Adipocyte (in vitro differentiated cells): Measurements from ENCODE around the gene MCM7.
A peak's percentile ranks its signal among the peaks of the same experiment; 100 is the strongest.

Experiments used
- DNase-seq: peaks from one replicate; pipeline ENCODE4 v3.0.0-alpha.2; 2015; ENCODE audit warnings: low read depth
- H3K27me3 ChIP-seq: replicated peaks from 2 replicates; pipeline ENCODE4 v1.7.0; 2013; ENCODE audit warnings: mild to moderate bottlenecking, low read length, moderate library complexity; ENCODE audit not compliant: control insufficient read depth, insufficient read depth
- H3K36me3 ChIP-seq: 2 replicates; pipeline ENCODE4 v1.7.0; 2013; ENCODE audit warnings: low read length, mild to moderate bottlenecking, moderate library complexity; ENCODE audit not compliant: control insufficient read depth, insufficient read depth, severe bottlenecking
- H3K4me1 ChIP-seq: 2 replicates; pipeline ENCODE4 v1.7.0; 2013; ENCODE audit warnings: mild to moderate bottlenecking, low read length, moderate library complexity; ENCODE audit not compliant: control insufficient read depth, insufficient read depth
- H3K4me3 ChIP-seq: 2 replicates; pipeline ENCODE4 v1.7.0; 2013; ENCODE audit warnings: mild to moderate bottlenecking, low read length, moderate library complexity
- H3K9ac ChIP-seq: 2 replicates; pipeline ENCODE4 v1.7.0; 2013; ENCODE audit warnings: mild to moderate bottlenecking, low read length, moderate library complexity
- H3K9me3 ChIP-seq: 2 replicates; pipeline ENCODE4 v1.7.0; 2013; ENCODE audit warnings: mild to moderate bottlenecking, low read length, moderate library complexity; ENCODE audit not compliant: control insufficient read depth

Gene MCM7

DNA sequence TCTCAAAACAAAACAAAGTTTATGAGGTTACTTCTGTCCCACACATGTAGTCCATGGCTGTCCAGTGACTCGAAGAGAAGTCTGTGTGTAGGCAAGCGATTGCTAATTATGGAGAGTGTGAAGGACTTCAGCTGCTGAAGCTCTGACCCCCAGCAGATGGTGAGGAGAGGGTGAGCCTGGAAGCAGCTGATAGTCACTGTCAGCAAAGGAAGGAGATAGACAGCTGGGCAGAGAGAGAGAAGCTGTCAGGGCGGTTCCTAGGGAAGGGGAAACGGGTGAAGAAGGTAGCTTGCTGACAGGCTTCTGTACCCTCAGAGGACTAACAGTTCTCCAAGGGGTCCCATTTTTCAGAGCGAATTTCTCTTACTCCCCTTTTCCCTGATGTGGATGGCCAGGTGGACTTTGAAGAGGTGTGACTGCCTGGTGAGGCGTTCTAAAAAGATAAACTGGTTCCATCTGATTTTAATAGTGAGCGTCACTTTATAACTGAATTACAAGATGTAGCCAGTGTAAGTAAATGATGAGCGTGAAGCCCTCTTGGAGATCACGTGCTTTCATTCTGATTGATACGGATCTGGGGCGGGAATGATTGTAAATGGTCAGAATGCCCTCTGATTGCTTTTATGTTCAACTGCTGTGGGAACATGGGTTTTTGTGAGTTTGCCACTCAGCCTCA lies 39.5 kb downstream of the MCM7 start:
- DNase-seq = no peak
- Histone ChIP-seq H3K27me3 (no peaks in the 10 kb centered on the region), H3K9me3 (no peaks in the 10 kb centered on the region), H3K36me3 (peaks cover 56% of the 10 kb centered on the region), H3K4me3 (no peak overlapping the region), H3K9ac (no peak overlapping the region), H3K4me1 (peaks cover 11% of the 10 kb centered on the region)

DNA sequence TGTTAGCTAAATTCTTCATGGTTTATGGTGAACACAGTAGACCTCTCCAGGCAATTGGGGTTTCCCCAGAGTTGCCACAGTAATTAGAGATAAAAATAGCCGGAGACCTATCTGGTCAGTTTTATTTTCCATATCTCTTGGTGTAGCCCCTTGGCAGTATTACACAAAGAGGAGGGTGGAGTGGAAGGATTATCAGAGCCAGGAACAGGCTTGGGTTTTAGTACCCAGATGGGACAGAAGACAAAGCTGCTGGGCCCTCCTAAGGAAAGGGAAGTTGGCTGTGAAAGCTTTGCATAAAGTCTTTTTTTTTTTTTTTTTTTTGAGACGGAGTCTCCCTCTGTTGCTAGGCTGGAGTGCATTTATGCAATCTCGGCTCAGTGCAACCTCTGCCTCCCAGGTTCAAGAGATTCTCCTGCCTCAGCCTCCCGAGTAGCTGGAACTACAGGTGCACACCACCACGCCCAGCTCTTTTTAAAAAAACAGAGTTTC lies 41.9 kb downstream of the MCM7 start:
- no peak for DNase-seq
- H3K4me1 ChIP-seq = no peaks in the 10 kb centered on the region
- H3K27me3 ChIP-seq = no peaks in the 10 kb centered on the region
- peaks cover 49% of the 10 kb centered on the region for H3K36me3 ChIP-seq
- H3K9me3 ChIP-seq = no peaks in the 10 kb centered on the region
- no peak overlapping the region for H3K4me3 ChIP-seq
- H3K9ac ChIP-seq = no peak overlapping the region

DNA sequence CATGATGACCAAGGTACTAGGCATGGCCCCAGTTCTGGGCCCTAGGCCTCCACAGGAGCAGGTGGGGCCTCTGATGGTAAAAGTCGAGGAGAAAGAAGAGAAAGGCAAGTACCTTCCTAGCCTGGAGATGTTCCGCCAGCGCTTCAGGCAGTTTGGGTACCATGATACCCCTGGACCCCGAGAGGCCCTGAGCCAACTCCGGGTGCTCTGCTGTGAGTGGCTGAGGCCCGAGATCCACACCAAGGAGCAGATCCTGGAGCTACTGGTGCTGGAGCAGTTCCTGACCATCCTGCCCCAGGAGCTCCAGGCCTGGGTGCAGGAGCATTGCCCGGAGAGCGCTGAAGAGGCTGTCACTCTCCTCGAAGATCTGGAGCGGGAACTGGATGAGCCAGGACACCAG lies 44.2 kb downstream of the MCM7 start:
- Histone ChIP-seq H3K9ac (no peak overlapping the region), H3K9me3 (no peaks in the 10 kb centered on the region), H3K27me3 (no peaks in the 10 kb centered on the region), H3K4me3 (no peak overlapping the region), H3K4me1 (no peaks in the 10 kb centered on the region), H3K36me3 (peaks cover 37% of the 10 kb centered on the region)
- DNase-seq = no peak

DNA sequence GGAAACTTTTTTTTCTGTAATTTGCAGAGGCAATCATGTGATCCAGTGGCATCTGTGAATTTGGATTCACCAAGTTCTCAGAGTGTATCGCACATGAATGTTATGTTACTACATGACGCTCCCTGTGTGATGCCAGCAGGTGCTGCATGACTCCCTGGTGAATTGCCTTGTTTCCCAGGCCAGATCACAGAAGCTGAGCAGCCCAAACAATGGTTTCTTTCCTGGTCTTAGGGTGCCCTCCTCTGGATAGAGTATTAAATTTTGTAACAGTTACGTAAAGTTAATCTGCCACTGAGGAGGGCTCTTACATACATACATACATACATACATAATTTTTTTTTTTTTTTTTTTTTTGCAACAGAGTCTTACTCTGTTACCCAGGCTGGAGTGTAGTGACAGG lies 48.0 kb downstream of the MCM7 start:
- Histone ChIP-seq H3K4me1 (peaks cover 11% of the 10 kb centered on the region), H3K4me3 (no peak overlapping the region), H3K9me3 (no peaks in the 10 kb centered on the region), H3K9ac (no peak overlapping the region), H3K36me3 (peaks cover 16% of the 10 kb centered on the region), H3K27me3 (no peaks in the 10 kb centered on the region)
- peak; percentile 74 for DNase-seq

DNA sequence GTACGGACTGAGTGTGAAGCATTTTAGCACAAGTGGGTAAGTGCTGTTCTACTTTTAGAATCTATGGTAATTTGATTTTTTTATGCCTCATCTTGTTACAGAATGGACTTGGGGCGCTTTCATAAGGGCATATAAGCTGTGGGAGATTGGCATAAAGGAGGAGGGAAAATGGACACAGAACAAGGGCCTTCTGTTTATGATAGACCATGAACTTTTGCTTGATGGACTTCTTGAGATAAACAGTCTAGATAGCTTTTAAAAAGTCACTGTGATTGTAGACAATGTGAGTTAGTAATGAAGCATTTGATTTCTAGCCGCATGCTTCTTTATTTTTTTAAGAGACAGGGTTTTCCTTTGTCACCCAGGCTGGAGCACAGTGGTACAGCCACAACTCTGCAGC lies 49.6 kb downstream of the MCM7 start:
- no peaks in the 10 kb centered on the region for H3K36me3 ChIP-seq
- no peak for DNase-seq
- no peaks in the 10 kb centered on the region for H3K9me3 ChIP-seq
- no peak overlapping the region for H3K4me3 ChIP-seq
- no peaks in the 10 kb centered on the region for H3K27me3 ChIP-seq
- H3K4me1 ChIP-seq = peaks cover 11% of the 10 kb centered on the region
- H3K9ac ChIP-seq = no peak overlapping the region

DNA sequence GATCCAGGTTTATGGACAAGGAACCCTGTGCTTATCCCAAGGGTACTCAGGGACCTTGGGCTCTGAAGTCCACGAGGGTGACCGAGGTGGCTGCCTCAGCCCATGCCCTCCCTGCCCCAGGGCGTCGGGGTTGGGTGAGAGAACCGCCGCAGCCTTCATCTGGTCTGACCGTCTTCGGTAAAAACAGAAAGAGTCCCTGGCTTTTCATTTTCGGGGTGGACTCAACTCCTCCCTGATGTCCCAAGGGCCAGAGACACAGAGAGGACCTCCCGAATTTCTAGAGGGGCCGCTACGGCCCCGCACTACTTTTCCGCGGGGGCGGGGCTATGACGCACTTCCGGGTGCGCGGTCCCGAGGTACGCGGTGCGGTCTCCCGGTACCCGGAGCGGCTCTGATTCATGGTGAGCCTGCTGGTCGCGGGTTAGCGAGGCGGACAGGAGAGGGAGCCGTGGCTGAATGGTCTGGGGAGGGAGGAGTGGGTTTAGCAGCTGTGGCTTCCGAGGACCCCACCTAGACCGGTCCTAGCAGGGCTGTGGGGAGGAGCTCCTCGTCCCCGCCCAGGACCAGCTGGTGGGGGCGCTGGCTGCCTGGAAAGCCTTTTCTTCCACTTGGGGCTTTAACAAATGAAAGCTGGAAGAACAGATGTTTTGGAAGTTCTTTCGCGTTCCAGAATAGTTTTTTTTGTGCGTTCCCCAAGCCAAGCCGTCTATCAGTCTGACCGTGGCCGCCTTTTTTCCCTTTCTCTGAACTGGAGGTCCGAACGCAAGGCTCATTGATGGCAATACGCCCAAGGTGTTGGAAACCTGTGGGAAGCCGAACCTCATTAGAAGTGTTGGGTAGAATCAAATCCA lies 51.5 kb downstream of the MCM7 start, which contains the start of gene ZSCAN21:
Gene ZSCAN21, plus strand, starts transcription at position 334 of the 851 bp plus-strand sequence. CDS start 7,233 bp downstream, outside the sequence.
- Histone ChIP-seq H3K4me3 (peak within 1 kb of the TSS; percentile 97), H3K36me3 (no peaks in the 10 kb centered on the region), H3K4me1 (peaks cover 11% of the 10 kb centered on the region), H3K27me3 (no peaks in the 10 kb centered on the region), H3K9me3 (no peaks in the 10 kb centered on the region), H3K9ac (peak within 1 kb of the TSS; percentile 92)
- DNase-seq = peak; percentile 93

DNA sequence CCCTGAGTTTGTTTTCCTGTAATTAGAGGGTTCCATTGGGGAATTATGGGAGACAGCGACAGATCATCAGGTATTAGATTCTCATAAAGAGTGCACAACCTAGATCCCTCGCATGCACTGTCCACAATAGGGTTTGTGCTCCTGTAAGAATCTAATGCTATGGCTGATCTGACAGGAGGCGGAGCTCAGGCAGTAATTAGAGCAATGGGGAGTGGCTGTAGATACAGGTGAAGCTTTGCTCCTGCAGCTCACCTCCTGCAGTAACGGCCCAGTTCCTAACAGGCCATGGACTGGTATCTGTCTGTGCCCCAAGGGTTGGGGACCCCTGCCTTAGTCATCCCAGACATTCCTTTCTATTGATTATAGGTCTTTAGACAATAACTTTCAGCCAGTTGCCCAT lies 52.5 kb downstream of the MCM7 start:
- no peaks in the 10 kb centered on the region for H3K9me3 ChIP-seq
- no peak overlapping the region for H3K4me3 ChIP-seq
- H3K4me1 ChIP-seq = peaks cover 11% of the 10 kb centered on the region
- H3K36me3 ChIP-seq = no peaks in the 10 kb centered on the region
- no peak for DNase-seq
- H3K27me3 ChIP-seq = no peaks in the 10 kb centered on the region
- H3K9ac ChIP-seq = no peak overlapping the region

DNA sequence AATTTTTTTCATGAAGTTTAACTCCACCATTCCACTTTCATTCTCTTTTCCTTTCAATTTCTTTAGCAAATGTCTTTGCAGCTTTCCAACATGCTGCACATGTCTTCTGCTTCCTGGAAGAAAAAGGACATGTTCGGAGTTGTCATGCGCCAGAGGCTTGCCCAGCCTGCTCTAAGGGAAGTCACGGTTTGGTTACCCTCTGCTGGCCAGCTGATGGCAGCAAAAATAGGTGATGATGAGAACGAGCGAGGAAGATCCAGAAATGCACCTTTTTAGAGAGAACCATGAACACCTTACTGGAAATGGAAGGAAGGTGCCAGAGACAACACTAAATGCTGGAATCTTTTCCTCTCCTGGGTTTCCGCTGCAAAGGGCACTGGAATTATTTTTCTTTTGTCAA lies 56.5 kb downstream of the MCM7 start:
- H3K27me3 ChIP-seq = no peaks in the 10 kb centered on the region
- H3K9me3 ChIP-seq = no peaks in the 10 kb centered on the region
- H3K4me1 ChIP-seq = peaks cover 22% of the 10 kb centered on the region
- no peak overlapping the region for H3K4me3 ChIP-seq
- DNase-seq = no peak
- H3K9ac ChIP-seq = no peak overlapping the region
- no peaks in the 10 kb centered on the region for H3K36me3 ChIP-seq
